Gastrocnemius medialis (tissue), 4 donors: Measurements from ENCODE around the gene TSEN15. TPM values are rescaled to one million over a fixed set of nuclear protein-coding genes. Genes with fewer than 3 reads are reported as not detected.
A peak's percentile ranks its signal among the peaks of the same experiment; 100 is the strongest.

Experiments used
- ATAC-seq, 2 donors: fragments of 150-250 bp; one replicate each; pipeline ENCODE4 v1.9.1; 2016
- DNase-seq, 2 donors: peaks; one replicate each; pipeline ENCODE4 v3.0.0-alpha.2; 2019
- H3K27ac ChIP-seq, 4 donors: fragments of 200-600 bp; sonication (generic); 1 replicate in 1 of 4; 2 replicates in 3 of 4; pipeline ENCODE4 v1.5.1; 2016 to 2018; ENCODE audit warnings: mild to moderate bottlenecking in 2 of 4, moderate library complexity in 1 of 4
- H3K27me3 ChIP-seq, 3 donors: fragments of 200-600 bp; sonication (generic) in 2 of 3; 1 replicate in 1 of 3; 2 replicates in 2 of 3; pipeline versions ENCODE4 v1.5.1 to v1.6.0; 2016 to 2019; ENCODE audit warnings: mild to moderate bottlenecking in 1 of 3, moderate library complexity in 1 of 3
- H3K36me3 ChIP-seq, 2 donors: fragments of 200-600 bp; sonication (generic) in 1 of 2; one replicate each; pipeline ENCODE4 v1.5.1; 2017 to 2018
- H3K4me1 ChIP-seq, 2 donors: fragments of 200-600 bp; sonication (generic) in 1 of 2; one replicate each; pipeline ENCODE4 v1.5.1; 2016 to 2017; ENCODE audit warnings: mild to moderate bottlenecking in 2 of 2
- H3K4me3 ChIP-seq, 4 donors: fragments of 200-600 bp; sonication (generic) in 3 of 4; 1 replicate in 1 of 4; 2 replicates in 3 of 4; pipeline ENCODE4 v1.5.1; 2016 to 2019; ENCODE audit warnings: mild to moderate bottlenecking in 2 of 4
- H3K9me3 ChIP-seq, 3 donors: fragments of 200-600 bp; sonication (generic) in 2 of 3; 1 replicate in 1 of 3; 2 replicates in 2 of 3; pipeline ENCODE4 v1.5.1; 2016 to 2019
- POLR2A ChIP-seq, 2 donors: fragments of 450-650 bp; IDR thresholded peaks; one replicate each; pipeline ENCODE4 v1.6.1; 2017; ENCODE audit warnings: antibody characterized with exemption in 2 of 2, mild to moderate bottlenecking in 2 of 2, moderate library complexity in 2 of 2
- in situ Hi-C, 4 donors: fragments of 200-750 bp; cut with MboI; loops; one replicate each; pipeline versions ENCODE4 v1.15.0 to v1.8.0; 2017; ENCODE audit warnings: low sequenced_read_pairs in 4 of 4
- intact Hi-C: fragments of 100-400 bp; cut with DNase I; formaldehyde crosslinking; loops from one replicate; pipeline ENCODE4 v1.15.1; 2023; ENCODE audit warnings: low total_unique reads
- total RNA-seq, 4 donors: library from RNA; depleted of rRNA; stranded (reverse); fragments of >200 nt; gene quantifications; one replicate each; pipeline versions ENCODE4 v1.1.0 to v1.2.3, GENCODE V29; 2016
- TF ChIP-seq, protein P1 (sequence below), 5 experiments: fragments of 450-650 bp in 3 of 5; fragments of 200-600 bp in 2 of 5; sonication (generic) in 2 of 5; IDR thresholded peaks in 4 of 5; conservative IDR thresholded peaks in 1 of 5; 1 replicate in 4 of 5; 2 replicates in 1 of 5; pipeline ENCODE4 v1.5.1; 2016 to 2019; ENCODE audit warnings: antibody characterized with exemption in 5 of 5, mild to moderate bottlenecking in 3 of 5, moderate library complexity in 3 of 5

Gene TSEN15
- total RNA-seq, 4 donors from 2014 or later = 22.8 to 69.6 (median 38.6) TPM

GRCh38 chr1:184056921-184057555, 5.5 kb downstream of the TSEN15 start:
- peak overlapping the region in 3 of 4 donors; percentile 18 to 36 (median 24) for H3K27ac ChIP-seq
- intact Hi-C loops = no loop called here
- H3K27me3 ChIP-seq = no peaks in the 10 kb centered on the region
- ATAC-seq (no peak), DNase-seq (no peak)
- peaks cover 35 to 41% of the 10 kb centered on the region in 2 donors for H3K4me1 ChIP-seq
- H3K36me3 ChIP-seq = peaks cover 0 to 20% of the 10 kb centered on the region in 2 donors
- in situ Hi-C loops = no loop called here
- no peaks in the 10 kb centered on the region for H3K9me3 ChIP-seq
- H3K4me3 ChIP-seq = no peak overlapping the region
- no peak for TF ChIP-seq POLR2A (IDR thresholded peaks at IDR 0.05)
- TF ChIP-seq, protein P1, sequence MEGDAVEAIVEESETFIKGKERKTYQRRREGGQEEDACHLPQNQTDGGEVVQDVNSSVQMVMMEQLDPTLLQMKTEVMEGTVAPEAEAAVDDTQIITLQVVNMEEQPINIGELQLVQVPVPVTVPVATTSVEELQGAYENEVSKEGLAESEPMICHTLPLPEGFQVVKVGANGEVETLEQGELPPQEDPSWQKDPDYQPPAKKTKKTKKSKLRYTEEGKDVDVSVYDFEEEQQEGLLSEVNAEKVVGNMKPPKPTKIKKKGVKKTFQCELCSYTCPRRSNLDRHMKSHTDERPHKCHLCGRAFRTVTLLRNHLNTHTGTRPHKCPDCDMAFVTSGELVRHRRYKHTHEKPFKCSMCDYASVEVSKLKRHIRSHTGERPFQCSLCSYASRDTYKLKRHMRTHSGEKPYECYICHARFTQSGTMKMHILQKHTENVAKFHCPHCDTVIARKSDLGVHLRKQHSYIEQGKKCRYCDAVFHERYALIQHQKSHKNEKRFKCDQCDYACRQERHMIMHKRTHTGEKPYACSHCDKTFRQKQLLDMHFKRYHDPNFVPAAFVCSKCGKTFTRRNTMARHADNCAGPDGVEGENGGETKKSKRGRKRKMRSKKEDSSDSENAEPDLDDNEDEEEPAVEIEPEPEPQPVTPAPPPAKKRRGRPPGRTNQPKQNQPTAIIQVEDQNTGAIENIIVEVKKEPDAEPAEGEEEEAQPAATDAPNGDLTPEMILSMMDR (IDR thresholded peaks at IDR 0.05 in 4 of 5, conservative IDR thresholded peaks at IDR 0.05 in 1 of 5) = no peak

- in situ Hi-C loops = no loop called here
- Histone ChIP-seq H3K27me3 (no peaks in the 10 kb centered on the region), H3K36me3 (peaks cover 0 to 18% of the 10 kb centered on the region in 2 donors), H3K4me1 (peaks cover 20% of the 10 kb centered on the region in 2 donors), H3K4me3 (no peak overlapping the region), H3K9me3 (no peaks in the 10 kb centered on the region), H3K27ac (no peak overlapping the region)
- DNase-seq (no peak), ATAC-seq (no peak)
- TF ChIP-seq, protein P1 (IDR thresholded peaks at IDR 0.05 in 4 of 5, conservative IDR thresholded peaks at IDR 0.05 in 1 of 5) = no peak
- TF ChIP-seq POLR2A (IDR thresholded peaks at IDR 0.05) = no peak
- intact Hi-C loops = no loop called here
Observed at GRCh38 chr1:184059887-184060286, 8.4 kb downstream of the TSEN15 start.

DNA sequence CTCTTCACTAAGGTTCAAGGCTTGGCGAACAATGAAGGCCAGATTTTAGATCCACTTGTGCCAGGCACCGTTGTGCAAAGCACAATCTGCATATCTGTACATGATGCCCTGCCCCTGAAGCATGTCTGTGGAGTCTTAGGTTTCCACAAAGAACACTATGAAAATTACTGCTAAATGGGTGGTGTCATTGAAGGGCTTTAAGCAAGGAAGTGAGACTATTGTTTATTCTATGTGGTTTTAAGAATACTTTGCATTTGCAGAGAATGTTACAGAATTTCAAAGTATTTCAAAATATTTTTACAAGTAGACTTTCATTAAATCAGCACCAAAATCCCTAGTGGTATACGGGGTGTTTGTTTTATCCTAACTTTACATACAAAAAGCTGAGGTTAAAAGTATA, 8.8 kb downstream of the TSEN15 start:
- H3K4me1 ChIP-seq = peaks cover 20% of the 10 kb centered on the region in 2 donors
- intact Hi-C loops (no loop called here), in situ Hi-C loops (no loop called here)
- TF ChIP-seq POLR2A (IDR thresholded peaks at IDR 0.05) = no peak
- TF ChIP-seq, protein P1 (IDR thresholded peaks at IDR 0.05 in 4 of 5, conservative IDR thresholded peaks at IDR 0.05 in 1 of 5) = no peak
- no peak overlapping the region for H3K27ac ChIP-seq
- no peak overlapping the region for H3K4me3 ChIP-seq
- H3K27me3 ChIP-seq = no peaks in the 10 kb centered on the region
- no peak for DNase-seq
- no peak for ATAC-seq
- no peaks in the 10 kb centered on the region for H3K9me3 ChIP-seq
- H3K36me3 ChIP-seq = peaks cover 0 to 14% of the 10 kb centered on the region in 2 donors

DNA sequence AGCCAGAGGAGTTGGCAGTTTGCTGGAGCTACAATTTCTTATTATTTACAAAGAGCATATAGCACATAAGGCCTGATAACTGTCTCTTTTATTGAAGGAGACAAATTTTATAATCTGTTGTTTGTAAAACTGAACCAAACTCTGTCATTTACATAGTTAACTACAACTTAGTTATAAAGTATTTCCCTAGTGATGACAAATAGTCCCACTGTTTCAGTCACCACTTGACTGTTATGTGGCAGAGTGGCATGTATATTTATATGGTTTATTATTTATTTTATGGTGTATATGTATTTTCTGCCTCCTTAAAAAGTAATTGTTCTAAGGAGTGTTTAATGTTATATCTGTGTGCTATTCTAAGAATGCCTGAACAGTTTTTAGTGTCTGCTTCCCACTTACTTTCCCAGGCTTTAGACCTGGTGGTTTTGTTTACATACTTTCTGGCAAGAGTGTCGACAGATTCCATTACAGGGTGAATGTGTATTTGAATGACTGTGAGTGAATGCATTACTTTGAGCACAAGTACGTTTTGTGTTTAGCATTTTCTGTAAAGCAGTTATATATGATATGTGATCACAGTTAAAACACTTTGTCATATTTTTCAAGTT, 10.0 kb downstream of the TSEN15 start:
- DNase-seq = no peak
- Histone ChIP-seq H3K27me3 (no peaks in the 10 kb centered on the region), H3K4me1 (peaks cover 19 to 20% of the 10 kb centered on the region in 2 donors), H3K36me3 (peaks cover 0 to 10% of the 10 kb centered on the region in 2 donors), H3K4me3 (no peak overlapping the region), H3K27ac (no peak overlapping the region), H3K9me3 (no peaks in the 10 kb centered on the region)
- intact Hi-C loops = no loop called here
- TF ChIP-seq, protein P1 (IDR thresholded peaks at IDR 0.05 in 4 of 5, conservative IDR thresholded peaks at IDR 0.05 in 1 of 5) = no peak
- no peak for TF ChIP-seq POLR2A (IDR thresholded peaks at IDR 0.05)
- in situ Hi-C loops = no loop called here
- ATAC-seq = no peak
